H1 (cell line): ENCODE data around the gene RAP1GAP. TPM values are rescaled to one million over a fixed set of nuclear protein-coding genes. Genes with fewer than 3 reads are reported as not detected.

Source experiments
- CREB1 ChIP-seq: IDR thresholded peaks from 2 replicates; pipeline ENCODE4 v1.6.1; 2012; ENCODE audit warnings: inconsistent platforms
- CTBP2 ChIP-seq: IDR thresholded peaks from 2 replicates; pipeline ENCODE4 v1.7.0; 2011; ENCODE audit warnings: borderline replicate concordance, mild to moderate bottlenecking, moderate library complexity, mixed read lengths, low read length; ENCODE audit not compliant: insufficient read depth, insufficient read length
- EP300 ChIP-seq, 2 experiments: IDR thresholded peaks; 1 replicate in 1 of 2; 2 replicates in 1 of 2; pipeline ENCODE4 v1.6.1; 2011 to 2012; ENCODE audit warnings: low read depth in 2 of 2, low read length in 2 of 2, mild to moderate bottlenecking in 2 of 2, borderline replicate concordance in 1 of 2, inconsistent platforms in 1 of 2, moderate library complexity in 1 of 2
- PHF8 ChIP-seq: fragments of 200-600 bp; sonication (generic); conservative IDR thresholded peaks from 2 replicates; pipeline ENCODE4 v1.7.1; 2012; ENCODE audit warnings: low read depth, mild to moderate bottlenecking, inconsistent platforms, low read length, moderate library complexity
- SAP30 ChIP-seq: fragments of 300-600 bp; sonication (generic); IDR thresholded peaks from 2 replicates; pipeline ENCODE4 v1.7.1; 2012; ENCODE audit warnings: low read length, moderate library complexity, mild to moderate bottlenecking, inconsistent platforms; ENCODE audit not compliant: insufficient read depth, insufficient replicate concordance
- SUZ12 ChIP-seq: fragments of 200-600 bp; sonication (generic); IDR thresholded peaks from 2 replicates; pipeline ENCODE4 v1.6.1; 2012; ENCODE audit warnings: mild to moderate bottlenecking, inconsistent platforms, low read length, moderate library complexity, mixed read lengths
- TAF7 ChIP-seq: optimal IDR thresholded peaks from 2 replicates; pipeline ENCODE3; 2011; ENCODE audit warnings: low read depth, mild to moderate bottlenecking, inconsistent platforms, low read length, moderate library complexity, borderline replicate concordance
- USF2 ChIP-seq: IDR thresholded peaks from 2 replicates; pipeline ENCODE4 v1.6.1; 2011; ENCODE audit warnings: low read length, improper control_type of control experiment
- polyA plus RNA-seq, 7 experiments: library from polyadenylated mRNA; depleted of rRNA in 3 of 7; stranded (reverse) in 5 of 7; unstranded in 2 of 7; fragments of >200 nt in 5 of 7; fragments of 200-250 nt in 2 of 7; gene quantifications; 1 replicate in 5 of 7; 2 replicates in 1 of 7; 4 replicates in 1 of 7; pipeline versions ENCODE4 v1.2.1 to v1.2.3, GENCODE V29; 2011 to 2013; ENCODE audit warnings: missing spikeins in 2 of 7, mixed read lengths in 2 of 7
- total RNA-seq: library from RNA; stranded (reverse); fragmentation: NEBNext Ultra II Directional; extraction: Animal tissue kit (Norgen Biotek cat#: 25700); gene quantifications from 2 replicates; pipeline ENCODE4 v1.2.1, GENCODE V29; 2021

The RAP1GAP gene
- total and polyA plus RNA-seq, 2 of the 8 experiments (the other 6 are each of a cell fraction or from before 2014, with no cell fraction given) = 8.4 TPM

GRCh38 chr1:21647431-21648351 is 21.5 kb downstream of the RAP1GAP start (continued):
- TF ChIP-seq SAP30 (peak; percentile 91), SUZ12 (no peak), EP300 (IDR thresholded peaks at IDR 0.05; ENCODE audit: borderline replicate concordance in 1 of 2, low read depth in 2 of 2, low read length in 2 of 2) (no peak), PHF8 (no peak), CTBP2 (no peak), USF2 (no peak), CREB1 (peak; percentile 58; the same call in 1 of the 2 replicates), TAF7 (no peak)
